NCI-H2196 treated with DMSO at 0.1 percent for 48 hours (cell line): ENCODE results near the gene HRH4.

Experiments used
- DNase-seq: peaks from one replicate; lab custom pipeline; 2025; ENCODE audit not compliant: unreplicated experiment; lab: John Stamatoyannopoulos, UW

Gene HRH4

GRCh38 chr18:24462838-24463775 lies 2.7 kb downstream of the HRH4 start:
- no peak for DNase-seq

- no peak for DNase-seq
Observed at GRCh38 chr18:24465486-24465885, 5.0 kb downstream of the HRH4 start.

GRCh38 chr18:24466771-24467170 lies 6.3 kb downstream of the HRH4 start:
- DNase-seq, result no peak

GRCh38 chr18:24470022-24470618 lies 9.7 kb downstream of the HRH4 start:
- no peak for DNase-seq

- DNase-seq, result no peak
Observed at GRCh38 chr18:24470805-24471204, 10.4 kb downstream of the HRH4 start.

- DNase-seq, result no peak
Observed at GRCh38 chr18:24472591-24472990, 12.2 kb downstream of the HRH4 start.

GRCh38 chr18:24474406-24474805 lies 14.0 kb downstream of the HRH4 start:
- DNase-seq, result no peak

- DNase-seq, result no peak
Observed at GRCh38 chr18:24475926-24476589, 15.6 kb downstream of the HRH4 start.

GRCh38 chr18:24479371-24479770 lies 18.9 kb downstream of the HRH4 start:
- DNase-seq, result no peak

- DNase-seq, result no peak
Observed at GRCh38 chr18:24482821-24483220, 22.4 kb downstream of the HRH4 start.

GRCh38 chr18:24485681-24486080 lies 25.2 kb downstream of the HRH4 start:
- no peak for DNase-seq

GRCh38 chr18:24486684-24487083 lies 26.2 kb downstream of the HRH4 start:
- DNase-seq, result no peak

GRCh38 chr18:24488824-24489493 lies 28.5 kb downstream of the HRH4 start:
- peak; percentile 4 for DNase-seq

GRCh38 chr18:24490539-24490938 lies 30.1 kb downstream of the HRH4 start:
- DNase-seq, result no peak

GRCh38 chr18:24491927-24492834 lies 31.7 kb downstream of the HRH4 start:
- DNase-seq, result no peak

- DNase-seq, result no peak
Observed at GRCh38 chr18:24494586-24494985, 34.1 kb downstream of the HRH4 start.

- DNase-seq, result no peak
Observed at GRCh38 chr18:24497031-24497754, 36.8 kb downstream of the HRH4 start.

GRCh38 chr18:24499814-24500213 lies 39.4 kb downstream of the HRH4 start:
- no peak for DNase-seq

- no peak for DNase-seq
Observed at GRCh38 chr18:24500217-24500616, 39.8 kb downstream of the HRH4 start.

GRCh38 chr18:24500766-24501165 lies 40.3 kb downstream of the HRH4 start:
- DNase-seq, result no peak
